ENCODE measurements around the gene GLI2. TPM values are rescaled to one million over a fixed set of nuclear protein-coding genes. Genes with fewer than 3 reads are reported as not detected.

GLI2 gene
- total and polyA plus RNA-seq, 2 experiments from 2014 or later, result 53.6 to 57.0 TPM

- H3K36me3 Mint-ChIP-seq (ENCODE audit: low read depth), result peaks cover 1% of the 10 kb centered on the region; the same call in 1 of the 3 replicates
- no peak for TF ChIP-seq EZH2phosphoT487 (IDR thresholded peaks at IDR 0.05; ENCODE audit: unreplicated experiment)
- TF ChIP-seq CREB1 (CRISPR knock-in tag; IDR thresholded peaks at IDR 0.05; ENCODE audit: low read depth), result no peak
- TF ChIP-seq JUNB (IDR thresholded peaks at IDR 0.05; ENCODE audit: unreplicated experiment), result no peak
- TF ChIP-seq REST (IDR thresholded peaks at IDR 0.05; ENCODE audit: unreplicated experiment), result no peak
- no peak for TF ChIP-seq EZH2 (IDR thresholded peaks at IDR 0.05; ENCODE audit: low read depth, unreplicated experiment)
- TF ChIP-seq ZNF462 (CRISPR knock-in tag; IDR thresholded peaks at IDR 0.05), result no peak
- no peak for TF ChIP-seq POLR2AphosphoS5 (IDR thresholded peaks at IDR 0.05; ENCODE audit: low read depth)
- no peak for TF ChIP-seq CTCF (conservative IDR thresholded peaks at IDR 0.05; ENCODE audit: low read depth in 2 of 2)
- no peak for TF ChIP-seq ZNF114 (CRISPR knock-in tag; IDR thresholded peaks at IDR 0.05)
- TF ChIP-seq NANOG (IDR thresholded peaks at IDR 0.05; ENCODE audit: borderline replicate concordance), result no peak
- no peak for TF ChIP-seq STAT1 (IDR thresholded peaks at IDR 0.05; ENCODE audit: unreplicated experiment)
- no peak for TF ChIP-seq ZNF331 (CRISPR knock-in tag; IDR thresholded peaks at IDR 0.05; ENCODE audit: low read depth)
- Histone ChIP-seq H3K4me2 (no peak overlapping the region), H3K79me2 (replicated peaks; ENCODE audit: insufficient read depth) (no peaks in the 10 kb centered on the region), H3K27ac (ENCODE audit: low read depth) (no peak overlapping the region), H3K27me3 (ENCODE audit: insufficient read depth) (peaks cover 14% of the 10 kb centered on the region; the same call in 1 of the 2 replicates), H3K9me2 (ENCODE audit: insufficient read depth) (peaks cover 2% of the 10 kb centered on the region; the same call in 1 of the 2 replicates), H3K4me3 (no peak overlapping the region), H4K20me1 (replicated peaks; ENCODE audit: insufficient read depth) (no peaks in the 10 kb centered on the region), H3K4me1 (ENCODE audit: insufficient read depth) (peaks cover 19% of the 10 kb centered on the region; the same call in 1 of the 2 replicates), H3F3A (replicated peaks; ENCODE audit: low read depth) (no peaks in the 10 kb centered on the region), H3K36me3 (ENCODE audit: insufficient read depth) (no peaks in the 10 kb centered on the region; the same call in 1 of the 2 replicates), H2AFZ (no peak overlapping the region)
- H3K4me3 Mint-ChIP-seq, result no peak overlapping the region
- DNase-seq (ENCODE audit: low spot score), result no peak
- H3K9me3 Mint-ChIP-seq, result peaks cover 5% of the 10 kb centered on the region; the same call in 2 of the 3 replicates
- H3K27me3 Mint-ChIP-seq (ENCODE audit: insufficient read depth, low read depth, poor library complexity), result peaks cover 13% of the 10 kb centered on the region
- H3K4me1 Mint-ChIP-seq, result peaks cover 28% of the 10 kb centered on the region
- ATAC-seq, result no peak
- no peak overlapping the region for H3K27ac Mint-ChIP-seq
These were observed 16.2 kb upstream of the GLI2 start for GRCh38 chr2:120719491-120719890.
